Hepatocyte (in vitro differentiated cells): ENCODE data around the gene FBXL7. TPM values are rescaled to one million over a fixed set of nuclear protein-coding genes. Genes with fewer than 3 reads are reported as not detected.

ENCODE experiments used
- DNase-seq: peaks from one replicate; pipeline ENCODE4 v3.0.0-alpha.2; 2016; ENCODE audit warnings: low spot score
- H2AFZ ChIP-seq: fragments of 200-600 bp; sonication (generic); 2 replicates; pipeline ENCODE4 v1.6.0; 2016; ENCODE audit warnings: antibody characterized with exemption, mild to moderate bottlenecking
- H3K27ac ChIP-seq: fragments of 200-600 bp; sonication (generic); 2 replicates; pipeline ENCODE4 v1.5.1; 2016; ENCODE audit warnings: mild to moderate bottlenecking
- H3K27me3 ChIP-seq: fragments of 200-600 bp; sonication (generic); 2 replicates; pipeline ENCODE4 v1.6.1; 2016
- H3K36me3 ChIP-seq: fragments of 200-600 bp; sonication (generic); replicated peaks from 2 replicates; pipeline ENCODE4 v1.5.1; 2016; ENCODE audit warnings: low read depth; ENCODE audit not compliant: insufficient read depth
- H3K4me1 ChIP-seq: fragments of 200-600 bp; sonication (generic); 2 replicates; pipeline ENCODE4 v1.5.1; 2016; ENCODE audit warnings: mild to moderate bottlenecking, moderate library complexity; ENCODE audit not compliant: insufficient read depth
- H3K4me2 ChIP-seq: fragments of 200-600 bp; sonication (generic); 2 replicates; pipeline ENCODE4 v1.6.0; 2016
- H3K4me3 ChIP-seq: fragments of 200-600 bp; sonication (generic); 2 replicates; pipeline ENCODE4 v1.5.1; 2016; ENCODE audit warnings: mild to moderate bottlenecking
- H3K79me2 ChIP-seq: fragments of 200-600 bp; sonication (generic); 2 replicates; pipeline ENCODE4 v1.6.0; 2017; ENCODE audit warnings: mild to moderate bottlenecking
- H3K9me2 ChIP-seq: fragments of 200-600 bp; sonication (generic); replicated peaks from 2 replicates; pipeline ENCODE4 v1.6.0; 2017; ENCODE audit warnings: mild to moderate bottlenecking; ENCODE audit not compliant: insufficient read depth
- H3K9me3 ChIP-seq: fragments of 200-600 bp; sonication (generic); 2 replicates; pipeline ENCODE4 v1.5.1; 2016; ENCODE audit warnings: low read depth, mild to moderate bottlenecking
- H4K20me1 ChIP-seq: fragments of 200-600 bp; sonication (generic); 2 replicates; pipeline ENCODE4 v1.6.0; 2016; ENCODE audit warnings: mild to moderate bottlenecking; ENCODE audit not compliant: insufficient read depth, poor library complexity, severe bottlenecking
- CTCF ChIP-seq: fragments of 200-600 bp; sonication (generic); IDR thresholded peaks from 2 replicates; pipeline ENCODE4 v1.5.1; 2016; ENCODE audit warnings: antibody characterized with exemption, mild to moderate bottlenecking; ENCODE audit not compliant: poor library complexity
- EZH2 ChIP-seq: fragments of 200-600 bp; sonication (generic); IDR thresholded peaks from 2 replicates; pipeline ENCODE4 v1.6.1; 2016; ENCODE audit warnings: antibody characterized with exemption, mild to moderate bottlenecking, borderline replicate concordance
- EZH2phosphoT487 ChIP-seq: fragments of 200-600 bp; sonication (generic); IDR thresholded peaks from one replicate; pipeline ENCODE4 v1.6.1; 2018; ENCODE audit warnings: antibody characterized with exemption, mild to moderate bottlenecking, low read depth, moderate library complexity; ENCODE audit not compliant: unreplicated experiment, severe bottlenecking
- whole genome bisulfite sequencing: methylation state at CpG from one replicate; pipeline ENCODE4 v1.1.6; 2016; ENCODE audit warnings: low lambda C conversion rate; ENCODE audit errors: missing lambda C conversion rate; 5-methylcytosine and 5-hydroxymethylcytosine counted together
- polyA plus RNA-seq: library from polyadenylated mRNA; unstranded; fragments of >200 nt; fragmentation: Nextera tagmentation; extraction: Ambion mirVana; gene quantifications from 2 replicates; pipeline ENCODE4 v1.2.1, GENCODE V29; 2016
- total RNA-seq: library from RNA; depleted of rRNA; stranded (reverse); fragments of >200 nt; gene quantifications from 2 replicates; pipeline ENCODE4 v1.2.3, GENCODE V29; 2014

Gene FBXL7
- total and polyA plus RNA-seq, 2 experiments from 2014 or later, result 8.4 to 10.3 TPM

GRCh38 chr5:15480436-15480835 is 19.5 kb upstream of the FBXL7 start:
- Histone ChIP-seq H3K36me3 (no peaks in the 10 kb centered on the region), H3K4me2 (no peak overlapping the region), H3K27ac (no peak overlapping the region), H3K79me2 (no peaks in the 10 kb centered on the region), H2AFZ (no peak overlapping the region), H3K27me3 (no peaks in the 10 kb centered on the region), H3K9me3 (no peaks in the 10 kb centered on the region), H3K4me1 (peaks cover 9% of the 10 kb centered on the region), H4K20me1 (no peaks in the 10 kb centered on the region), H3K9me2 (no peaks in the 10 kb centered on the region), H3K4me3 (no peak overlapping the region)
- WGBS, result 89% methylated on average over 2 of the region's 2 CpGs
- no peak for TF ChIP-seq EZH2
- TF ChIP-seq EZH2phosphoT487, result no peak
- TF ChIP-seq CTCF, result no peak
- no peak for DNase-seq

GRCh38 chr5:15483351-15484097 is 16.5 kb upstream of the FBXL7 start:
- Histone ChIP-seq H3K36me3 (no peaks in the 10 kb centered on the region), H3K4me1 (peaks cover 9% of the 10 kb centered on the region), H2AFZ (no peak overlapping the region), H3K4me2 (peak overlapping the region; percentile 46), H3K79me2 (no peaks in the 10 kb centered on the region), H3K4me3 (no peak overlapping the region), H3K9me3 (no peaks in the 10 kb centered on the region), H3K27ac (no peak overlapping the region), H3K27me3 (no peaks in the 10 kb centered on the region), H3K9me2 (no peaks in the 10 kb centered on the region), H4K20me1 (no peaks in the 10 kb centered on the region)
- 46% methylated on average over 4 of the region's 4 CpGs for WGBS
- TF ChIP-seq CTCF, result no peak
- TF ChIP-seq EZH2, result no peak
- no peak for TF ChIP-seq EZH2phosphoT487
- peak; percentile 11 for DNase-seq

GRCh38 chr5:15487228-15487627 is 12.8 kb upstream of the FBXL7 start:
- no peaks in the 10 kb centered on the region for H3K36me3 ChIP-seq
- no peak for TF ChIP-seq CTCF
- TF ChIP-seq EZH2phosphoT487, result no peak
- no peak for TF ChIP-seq EZH2
- H3K9me3 ChIP-seq, result no peaks in the 10 kb centered on the region
- H3K79me2 ChIP-seq, result no peaks in the 10 kb centered on the region
- no peak for DNase-seq
- no peaks in the 10 kb centered on the region for H3K9me2 ChIP-seq
- no peak overlapping the region for H3K4me3 ChIP-seq
- H4K20me1 ChIP-seq, result no peaks in the 10 kb centered on the region
- H2AFZ ChIP-seq, result no peak overlapping the region
- WGBS, result 71% methylated on average over 2 of the region's 2 CpGs
- no peaks in the 10 kb centered on the region for H3K27me3 ChIP-seq
- no peak overlapping the region for H3K27ac ChIP-seq
- H3K4me1 ChIP-seq, result peaks cover 9% of the 10 kb centered on the region
- H3K4me2 ChIP-seq, result no peak overlapping the region
